GM21723 (cell line): ENCODE measurements around the gene TTC32.
"Not testable (repeated sequence)": the region's sequence is repeated elsewhere in the genome, so short reads cannot be mapped to it uniquely, and the experiment has no call there.

Experiments
- ATAC-seq: cut with Tn5 transposase; IDR thresholded peaks from one replicate; pipeline ENCODE4 v1.9.1; 2021; ENCODE audit warnings: mild to moderate bottlenecking, moderate library complexity; ENCODE audit not compliant: unreplicated experiment

TTC32 gene

GRCh38 chr2:19899985-19900930 lies 1.5 kb downstream of the TTC32 start:
- peak; percentile 38 for ATAC-seq

- no peak for ATAC-seq
Measured at GRCh38 chr2:19898592-19899329, 3.0 kb downstream of the TTC32 start.

DNA sequence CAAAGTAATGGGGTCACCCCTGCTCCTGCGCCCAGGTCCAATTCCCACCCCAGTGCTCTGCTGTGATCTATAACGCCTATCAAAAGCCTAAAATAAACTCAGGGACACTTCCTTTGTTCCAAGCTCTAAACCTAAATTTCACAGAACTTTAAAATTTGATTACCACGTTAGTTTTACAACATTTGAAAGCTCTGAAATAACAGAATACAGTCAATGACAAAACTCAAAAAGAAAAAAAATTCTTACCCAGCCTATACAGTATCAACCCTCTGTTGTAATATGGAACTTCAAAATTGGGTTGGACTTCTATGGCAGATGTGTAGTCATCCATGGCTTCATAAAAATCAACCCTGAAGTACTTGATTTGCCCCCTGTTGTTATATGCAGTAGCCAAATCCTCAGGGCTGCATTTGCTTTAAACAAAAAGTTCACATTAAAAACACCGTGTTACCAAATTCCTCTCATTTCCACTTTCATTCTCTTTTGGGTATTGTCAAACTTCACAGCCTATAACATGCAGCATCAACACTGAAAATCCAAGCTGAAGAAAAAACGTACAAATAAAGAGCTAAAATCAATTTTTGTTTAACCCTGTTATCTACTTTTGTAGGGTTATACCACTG lies 4.0 kb downstream of the TTC32 start:
- no peak for ATAC-seq

- ATAC-seq, result no peak
Measured at GRCh38 chr2:19895535-19895934, 6.2 kb downstream of the TTC32 start.

GRCh38 chr2:19894134-19894792 lies 7.5 kb downstream of the TTC32 start:
- peak; percentile 28 for ATAC-seq

- ATAC-seq, result peak; percentile 80
Measured at GRCh38 chr2:19893520-19894133, 8.2 kb downstream of the TTC32 start.

DNA sequence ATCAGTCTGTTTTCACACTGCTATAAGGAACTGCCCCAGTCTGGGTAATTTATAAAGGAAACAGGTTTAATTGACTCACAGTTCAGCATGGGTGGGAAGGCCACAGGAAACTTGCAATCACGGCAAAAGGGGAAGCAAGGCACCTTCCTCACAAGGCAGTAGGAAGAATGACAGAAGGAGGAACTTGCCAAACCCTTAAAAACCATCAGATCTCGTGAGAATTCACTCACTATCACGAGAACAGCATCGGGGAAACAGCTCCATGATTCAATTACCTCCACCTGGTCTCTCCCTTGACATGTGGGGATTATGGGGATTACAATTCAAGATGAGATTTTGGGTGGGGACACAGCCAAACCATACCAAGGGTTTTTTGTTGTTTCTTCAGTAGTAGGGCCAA lies 9.8 kb downstream of the TTC32 start:
- ATAC-seq, result not testable (repeated sequence)

DNA sequence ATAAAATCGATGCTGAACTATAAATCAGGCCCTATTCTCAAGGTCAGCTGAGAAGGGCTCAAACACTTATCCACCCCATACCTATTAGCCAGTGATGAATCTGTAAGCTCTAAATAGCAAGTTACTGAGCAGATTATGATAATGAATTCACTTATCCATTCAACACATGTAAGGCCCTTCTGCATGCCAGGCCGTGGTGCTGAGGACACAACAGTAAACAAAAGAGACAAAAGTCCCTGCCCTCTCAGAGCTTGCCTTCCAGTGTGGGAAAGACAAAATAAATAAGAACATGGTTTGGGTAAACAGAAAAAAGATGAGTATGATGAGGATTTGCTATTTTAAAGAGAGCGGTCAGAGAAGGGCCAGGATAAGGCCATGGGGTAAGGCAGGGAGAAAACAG lies 11.7 kb downstream of the TTC32 start:
- ATAC-seq, result no peak

GRCh38 chr2:19888831-19889230 lies 13.0 kb downstream of the TTC32 start:
- no peak for ATAC-seq

GRCh38 chr2:19887510-19887909 lies 14.3 kb downstream of the TTC32 start:
- ATAC-seq, result no peak

- no peak for ATAC-seq
Measured at GRCh38 chr2:19886261-19886660, 15.5 kb downstream of the TTC32 start.

- no peak for ATAC-seq
Measured at GRCh38 chr2:19885791-19886190, 16.0 kb downstream of the TTC32 start.

- no peak for ATAC-seq
Measured at GRCh38 chr2:19883971-19884720, 17.6 kb downstream of the TTC32 start.

DNA sequence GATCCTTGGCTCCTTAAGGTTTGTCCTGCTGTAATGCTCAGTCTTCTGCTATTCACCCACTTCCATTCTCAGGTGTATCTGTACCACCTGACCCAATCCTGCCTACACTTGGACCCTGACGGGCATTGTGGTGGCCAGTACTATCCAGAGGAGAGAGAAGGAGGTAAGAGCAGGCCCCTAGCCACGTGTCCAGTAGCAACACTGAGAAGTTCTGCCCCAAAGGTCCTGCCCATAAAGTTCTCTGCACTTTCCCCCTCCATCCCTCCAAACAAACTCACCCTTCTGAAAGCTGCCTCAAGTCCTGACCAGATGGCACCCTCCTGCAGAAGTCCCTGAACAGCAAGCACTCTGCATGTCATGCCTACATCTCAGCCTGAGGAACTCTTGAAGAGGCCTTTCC lies 18.3 kb downstream of the TTC32 start:
- no peak for ATAC-seq

DNA sequence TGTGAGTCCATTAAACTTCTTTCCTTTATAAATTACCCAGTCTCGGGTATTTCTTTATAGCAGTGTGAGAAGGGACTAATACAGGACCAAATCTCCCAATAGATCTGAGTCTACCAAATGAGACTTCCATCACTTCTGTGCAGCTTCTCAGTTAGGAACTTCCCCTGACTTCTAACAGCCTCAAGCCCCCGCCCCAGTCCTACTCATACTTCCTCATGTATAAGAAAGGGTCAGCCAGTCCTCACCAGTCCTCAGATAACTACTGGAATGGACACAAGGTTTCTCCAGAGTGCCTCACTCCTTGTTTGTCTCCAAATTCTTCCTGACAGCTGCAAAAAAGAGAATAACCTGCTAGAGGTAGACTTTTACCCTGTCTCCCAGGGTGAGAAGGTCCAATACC lies 19.5 kb downstream of the TTC32 start:
- ATAC-seq, result no peak

GRCh38 chr2:19881908-19882265 lies 19.9 kb downstream of the TTC32 start:
- no peak for ATAC-seq

DNA sequence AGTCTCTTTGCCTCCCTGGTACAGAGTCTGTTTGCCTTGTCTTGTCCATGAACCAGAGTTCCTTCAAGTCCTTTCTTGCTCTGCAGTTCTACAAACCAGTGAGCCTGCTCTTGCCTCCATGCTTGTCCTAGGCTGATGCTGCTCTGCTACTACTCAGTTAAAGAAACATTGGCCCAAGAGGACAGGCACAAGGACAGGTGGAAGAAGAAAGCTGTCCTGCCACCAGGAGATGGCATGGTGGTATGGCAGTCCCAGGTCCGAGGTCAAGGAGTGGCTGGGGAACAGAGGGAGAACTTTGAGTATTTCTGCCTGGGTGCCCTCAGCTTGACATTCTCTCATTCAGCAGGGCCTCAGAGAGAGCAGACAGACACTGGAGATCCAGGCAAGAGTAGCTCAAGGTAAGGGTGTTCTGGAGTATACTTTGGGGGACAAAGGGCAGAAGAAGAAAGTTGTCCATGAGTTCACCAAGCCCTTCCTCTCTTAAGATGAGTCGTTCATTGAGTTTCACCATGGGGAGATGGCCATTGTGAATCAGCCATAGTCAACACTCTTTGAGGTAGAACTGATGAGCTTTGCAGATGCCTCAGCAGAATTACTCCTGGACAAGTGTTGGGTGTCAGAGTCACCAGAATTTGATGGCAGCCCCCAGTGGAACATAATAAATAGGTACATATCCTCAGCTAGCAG lies 20.4 kb downstream of the TTC32 start:
- ATAC-seq, result no peak

DNA sequence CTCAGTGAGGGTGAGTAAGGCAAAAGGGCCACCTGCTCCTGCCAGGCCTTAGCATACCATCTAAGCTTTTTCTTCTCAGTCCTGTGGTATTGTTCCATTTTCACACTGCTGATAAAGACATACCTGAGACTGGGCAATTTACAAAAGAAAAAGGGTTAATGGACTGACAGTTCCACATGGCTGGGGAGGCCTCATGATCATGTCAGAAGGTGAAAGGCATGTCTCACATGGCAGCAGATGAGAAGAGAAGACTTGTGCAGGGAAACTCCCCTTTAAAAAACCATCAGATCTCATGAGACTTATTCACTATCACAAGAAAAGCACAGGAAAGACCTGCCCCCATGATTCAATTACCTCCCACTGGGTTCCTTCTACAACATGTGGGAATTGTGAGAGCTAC lies 21.6 kb downstream of the TTC32 start:
- ATAC-seq, result not testable (repeated sequence)

DNA sequence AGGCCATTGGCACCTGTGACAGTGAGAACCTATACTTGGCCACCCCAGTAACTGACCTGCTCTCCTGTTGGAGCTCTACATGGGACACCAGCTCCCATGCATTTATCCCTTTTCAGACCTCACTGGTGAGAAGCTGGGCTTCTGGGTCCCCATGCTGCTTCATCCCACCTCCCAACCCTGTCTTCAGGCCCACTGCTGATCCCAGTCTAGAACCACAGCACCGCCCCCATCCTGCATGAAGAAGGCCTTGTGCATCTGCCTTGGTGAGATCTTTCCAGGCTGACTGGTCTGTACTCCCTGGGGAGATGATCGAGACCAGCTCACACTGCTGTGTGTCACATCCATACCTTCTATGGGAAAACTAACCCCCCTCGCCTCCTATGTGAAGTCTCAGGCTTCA lies 22.7 kb downstream of the TTC32 start:
- ATAC-seq, result no peak
